NCI-H1436 treated with DMSO at 0.1 percent for 48 hours (cell line): ENCODE measurements around the gene TRIO.

Experiments used
- DNase-seq: peaks from one replicate; lab custom pipeline; 2025; lab: John Stamatoyannopoulos, UW

TRIO gene

DNA sequence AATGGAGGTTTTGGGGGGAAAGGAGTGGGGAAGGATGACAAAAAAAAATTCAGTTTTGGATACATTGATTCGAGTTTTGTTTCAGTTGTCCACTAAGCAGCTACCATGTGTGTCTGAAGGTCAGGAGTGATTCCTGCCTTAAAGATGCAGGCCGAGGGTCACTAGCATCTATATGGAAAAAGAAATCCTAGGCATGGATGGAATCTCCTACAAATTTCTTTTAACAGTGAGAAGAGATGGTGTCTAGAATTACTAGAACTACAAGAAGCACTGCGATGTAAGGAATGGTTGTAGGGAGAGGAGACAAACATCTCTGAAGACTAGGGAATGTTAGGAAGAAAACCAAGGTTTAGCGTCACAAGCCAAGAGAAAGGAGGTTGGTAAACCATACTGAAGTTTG lies 19.6 kb upstream of the TRIO start:
- DNase-seq = no peak

DNA sequence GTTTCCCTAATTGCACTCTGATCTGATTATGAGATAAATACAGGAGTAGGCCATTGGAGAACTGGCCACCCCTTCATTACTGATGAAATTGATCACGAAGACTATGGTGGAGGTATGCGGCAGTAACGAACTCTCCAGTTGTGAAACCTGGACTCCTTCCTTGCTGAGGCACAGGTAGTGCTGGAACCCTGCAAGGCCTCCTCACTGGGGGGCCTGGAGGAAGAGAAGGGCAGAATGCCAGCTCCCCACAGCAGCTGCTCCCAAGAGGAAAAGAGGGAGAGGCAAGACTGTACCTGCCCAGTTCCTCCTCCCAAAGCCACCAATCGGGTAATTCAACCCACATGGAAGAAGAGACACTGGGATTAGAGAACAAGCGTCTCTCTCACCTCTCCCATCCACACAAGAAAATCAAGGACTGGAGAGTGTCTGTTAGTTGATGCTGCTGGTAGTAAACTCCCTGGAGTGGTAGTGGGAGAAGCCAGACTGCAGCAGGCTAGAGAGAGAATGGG lies 19.1 kb upstream of the TRIO start:
- DNase-seq = no peak

- DNase-seq = no peak
Observed at GRCh38 chr5:14125262-14125661, 17.9 kb upstream of the TRIO start.

DNA sequence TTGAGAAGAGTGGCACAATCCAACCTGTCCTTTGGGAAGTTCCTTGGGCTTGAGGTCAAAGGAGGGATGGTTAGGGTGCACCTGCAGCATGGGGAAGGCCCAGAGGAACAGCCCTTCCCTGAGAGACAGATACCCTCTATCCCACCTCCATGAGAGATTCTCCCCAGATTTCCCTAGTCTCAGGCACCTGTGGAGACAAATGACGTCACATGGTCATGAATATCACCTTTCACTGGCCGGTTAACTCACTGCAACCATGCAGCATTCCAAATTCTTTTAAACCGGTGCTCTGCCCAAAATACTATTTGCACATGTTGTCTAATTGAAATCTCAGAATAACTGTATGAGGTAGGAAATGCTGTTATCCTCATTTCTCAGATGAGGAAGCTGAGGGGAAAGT lies 15.6 kb upstream of the TRIO start:
- DNase-seq = no peak

DNA sequence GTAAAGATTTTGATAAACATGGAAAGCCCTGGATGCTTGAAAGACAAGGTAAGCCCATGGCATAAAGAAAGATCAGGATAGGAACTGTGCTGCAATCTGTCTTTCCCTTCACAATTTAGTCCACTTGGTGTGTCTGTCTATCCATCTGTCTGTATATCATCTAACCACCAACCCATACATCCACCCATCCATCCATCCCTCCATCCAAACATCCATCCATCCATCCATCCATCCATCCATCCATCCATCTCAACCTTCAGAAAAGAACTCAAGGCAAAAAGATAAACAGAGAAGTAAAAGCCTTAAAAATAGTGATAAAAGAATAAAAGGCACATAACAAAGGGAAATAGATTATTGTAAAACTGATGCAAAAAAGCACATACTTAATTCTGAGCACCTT lies 15.1 kb upstream of the TRIO start:
- DNase-seq = no peak

DNA sequence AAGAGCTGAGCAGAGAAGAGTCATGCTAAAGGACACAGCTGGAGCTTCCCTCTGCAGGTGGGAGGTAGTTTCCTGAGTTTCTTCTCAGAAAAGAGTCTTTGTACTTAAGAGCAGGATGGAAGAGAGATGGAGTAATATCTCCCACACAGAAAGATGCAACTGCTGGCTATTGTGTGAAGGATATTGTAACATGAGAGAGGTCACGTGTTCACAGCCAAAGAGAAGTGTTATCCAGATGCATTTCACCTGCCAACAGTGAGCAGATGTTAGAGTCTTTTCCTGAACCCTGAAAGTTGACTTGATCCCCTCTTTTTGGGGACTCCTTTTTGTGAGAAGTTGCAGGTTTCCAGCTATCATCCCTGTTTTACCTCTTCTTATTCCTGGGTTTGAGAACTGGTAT lies 14.0 kb upstream of the TRIO start:
- no peak for DNase-seq

DNA sequence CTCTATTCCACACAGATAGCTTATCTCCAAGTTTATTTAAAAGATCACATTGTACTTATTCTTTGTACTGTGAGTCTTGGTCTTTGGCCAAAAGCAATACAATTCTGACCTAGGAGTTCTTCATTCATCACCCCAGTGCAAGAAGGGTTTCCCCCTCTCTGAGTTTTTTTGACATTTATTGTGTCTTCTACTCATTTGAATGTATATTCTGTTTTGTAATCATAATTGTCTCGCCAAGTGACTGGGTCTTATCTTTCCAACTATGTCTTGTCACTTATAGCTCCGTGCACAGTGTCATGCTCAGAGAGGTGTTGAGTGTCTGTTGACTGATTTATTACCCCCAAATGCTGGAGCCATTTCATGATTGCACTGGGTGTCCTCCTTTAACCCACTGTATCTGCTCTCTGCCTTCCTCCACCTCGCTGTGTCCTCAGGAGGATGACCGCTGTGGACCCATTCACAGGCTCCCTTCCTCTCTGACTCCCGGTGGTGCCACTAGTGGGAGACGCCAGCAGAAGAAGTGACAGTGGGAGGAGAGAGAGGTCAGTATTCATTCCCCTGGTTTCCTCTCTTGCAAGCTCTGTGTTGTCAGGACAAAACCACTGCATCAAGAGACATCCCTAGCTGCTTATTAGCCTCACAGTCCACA lies 11.2 kb upstream of the TRIO start:
- DNase-seq = no peak

- no peak for DNase-seq
Observed at GRCh38 chr5:14133394-14133793, 9.7 kb upstream of the TRIO start.

DNA sequence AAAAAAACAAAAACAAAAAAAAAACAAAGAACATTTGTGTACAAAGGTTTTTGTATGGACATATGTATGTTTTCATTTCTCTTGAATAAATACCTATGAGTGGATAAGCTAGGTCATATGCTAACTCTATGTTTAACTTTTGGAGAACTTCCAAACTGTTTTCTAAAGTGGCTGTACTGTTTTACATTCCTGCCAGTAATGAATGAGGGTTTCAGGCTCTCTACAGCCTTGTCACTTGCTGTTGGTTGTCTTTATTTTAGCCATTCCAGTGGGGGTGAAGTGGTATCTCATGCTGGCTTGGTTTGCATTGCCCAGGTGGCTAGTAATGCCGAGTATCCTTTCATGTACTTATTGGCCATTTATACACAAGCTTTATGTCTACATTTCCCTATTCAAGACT lies 9.1 kb upstream of the TRIO start:
- DNase-seq = no peak

- no peak for DNase-seq
Observed at GRCh38 chr5:14134771-14135170, 8.4 kb upstream of the TRIO start.

- no peak for DNase-seq
Observed at GRCh38 chr5:14135621-14136020, 7.5 kb upstream of the TRIO start.

DNA sequence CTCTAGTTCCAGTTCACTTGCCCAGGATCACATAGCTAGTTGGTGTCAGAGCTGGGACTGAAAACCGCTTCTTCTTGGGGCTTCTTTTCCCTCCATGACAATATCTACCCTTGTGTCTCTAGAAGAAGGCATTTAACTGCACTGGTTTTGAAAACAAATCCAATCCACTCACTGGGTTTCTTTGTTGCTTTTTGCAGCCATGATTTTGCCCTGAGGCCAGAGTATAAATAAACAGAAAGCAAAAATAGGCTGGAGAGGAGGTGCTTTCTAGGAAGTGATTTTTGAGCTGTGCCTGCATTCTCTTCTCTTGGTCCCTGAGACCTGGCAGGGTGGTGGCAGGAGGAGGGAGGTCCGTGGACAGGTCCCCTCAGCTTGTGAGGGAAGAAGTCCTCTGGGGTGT lies 6.9 kb upstream of the TRIO start:
- DNase-seq = no peak

DNA sequence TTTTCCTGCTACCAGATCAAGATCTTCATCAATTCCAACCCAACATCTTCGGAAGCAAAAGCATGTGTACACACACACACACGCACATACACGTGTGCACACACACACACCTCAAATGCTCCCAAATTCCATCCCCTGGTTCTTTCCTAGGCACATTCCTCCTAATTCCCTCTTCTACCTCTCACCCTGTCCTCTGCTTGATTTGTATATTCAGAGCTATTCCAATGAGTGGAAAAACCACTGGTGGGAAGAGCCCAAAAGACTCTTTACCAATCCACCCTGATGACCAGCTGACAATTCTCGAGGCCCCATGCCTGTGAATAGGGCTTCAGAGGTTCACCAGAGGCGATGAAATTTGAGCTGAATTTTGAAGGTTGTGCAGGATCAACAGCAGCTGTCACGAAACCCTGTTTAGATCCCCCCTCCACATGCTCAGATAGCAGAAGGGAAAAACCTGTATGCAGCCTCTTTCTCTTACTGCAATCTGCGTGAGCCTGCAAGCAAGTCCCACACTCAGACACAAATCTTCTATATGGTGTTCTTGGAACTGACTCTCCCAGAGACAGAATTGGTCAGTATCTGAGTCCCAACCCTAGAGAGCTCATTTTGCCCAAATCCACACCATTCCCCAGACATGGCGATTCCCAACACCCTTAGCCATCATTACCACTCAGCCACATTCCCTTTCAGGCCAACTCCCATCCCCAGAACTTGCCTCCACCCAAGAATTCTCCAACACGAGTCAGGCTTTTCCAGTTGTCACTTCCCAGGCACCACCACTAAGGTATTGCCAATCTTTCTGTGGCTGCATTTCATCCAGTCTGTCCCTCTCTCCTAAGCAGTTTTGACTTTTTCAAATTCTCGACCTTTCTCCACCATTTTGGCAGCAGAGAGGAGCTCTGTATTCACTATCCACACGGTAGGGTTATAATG lies 4.3 kb upstream of the TRIO start:
- DNase-seq = no peak

GRCh38 chr5:14141764-14142163 lies 1.4 kb upstream of the TRIO start:
- DNase-seq = no peak

DNA sequence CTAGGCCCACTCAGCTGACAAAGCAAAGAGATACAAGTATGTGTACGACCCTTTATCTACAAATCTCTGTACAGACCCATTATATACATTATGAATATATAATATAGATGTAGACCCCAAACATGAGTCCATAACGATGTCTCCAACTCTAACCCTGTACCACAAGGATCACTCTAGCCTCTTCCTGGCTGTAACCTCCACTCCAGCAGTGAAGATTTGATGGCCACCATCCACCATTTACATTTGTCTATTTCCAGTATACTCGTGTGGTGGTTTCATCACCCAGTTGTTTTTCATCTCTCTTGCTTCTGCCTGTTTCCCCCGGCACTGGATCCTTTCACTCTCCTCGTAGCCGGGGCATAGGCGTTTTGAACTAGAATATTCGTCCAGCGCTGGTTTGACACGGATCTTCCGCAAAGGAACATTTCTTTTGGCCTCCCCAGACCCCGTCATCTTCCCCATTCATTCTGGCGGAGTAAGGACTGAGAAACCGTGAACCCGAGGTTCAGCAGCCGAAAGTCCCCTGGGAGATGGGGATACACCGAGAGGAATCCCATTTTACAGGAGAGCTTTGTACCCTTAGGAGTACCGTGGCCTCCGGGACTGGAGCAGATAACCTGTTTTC lies 828 bp upstream of the TRIO start:
- DNase-seq = no peak

GRCh38 chr5:14143546-14143840 lies 351 bp downstream of the TRIO start:
- no peak for DNase-seq

GRCh38 chr5:14143841-14144585 lies 871 bp downstream of the TRIO start:
- DNase-seq = no peak

DNA sequence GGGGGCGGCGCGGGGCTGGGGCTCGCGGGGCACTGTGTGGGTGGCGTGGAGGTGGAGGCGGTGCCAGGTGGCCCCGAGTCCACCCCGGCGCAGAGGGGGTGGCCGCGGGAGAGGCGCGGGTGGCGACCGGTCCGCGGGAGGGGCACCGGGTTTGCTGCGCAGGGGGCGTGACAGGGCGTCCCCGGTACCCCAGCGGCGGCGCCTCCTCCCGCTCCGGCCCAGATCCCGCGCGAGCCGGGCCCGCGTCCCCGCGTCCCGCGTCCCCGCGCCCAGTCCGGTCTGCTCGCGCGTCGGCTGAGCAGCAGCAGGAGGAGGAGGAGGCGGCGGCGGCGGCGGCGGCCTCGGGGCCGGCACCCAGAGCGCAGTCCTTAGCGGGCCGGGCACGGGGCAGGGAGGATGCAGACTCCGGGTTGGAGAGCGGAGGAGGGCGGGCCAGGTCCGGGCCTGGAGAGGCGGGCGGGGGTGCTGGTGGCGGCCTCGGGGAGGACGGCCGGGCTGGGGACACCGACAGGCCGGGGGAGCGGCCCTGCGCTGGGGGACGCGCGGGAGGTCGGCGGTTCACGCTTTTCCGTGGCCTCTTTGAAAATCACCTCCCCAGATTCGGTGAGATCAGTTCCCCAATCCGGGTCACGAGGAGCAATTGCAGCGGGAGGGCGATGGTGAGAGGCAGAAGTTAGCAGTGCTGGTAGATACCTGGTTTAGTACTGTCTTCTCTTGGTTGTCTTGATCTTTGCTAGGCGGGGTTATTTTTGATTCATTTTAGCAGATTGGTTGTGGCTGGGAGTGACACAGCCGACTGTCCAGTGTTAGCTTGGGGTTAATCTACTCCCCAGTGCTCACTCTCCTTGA lies 1.7 kb downstream of the TRIO start:
- DNase-seq = no peak

DNA sequence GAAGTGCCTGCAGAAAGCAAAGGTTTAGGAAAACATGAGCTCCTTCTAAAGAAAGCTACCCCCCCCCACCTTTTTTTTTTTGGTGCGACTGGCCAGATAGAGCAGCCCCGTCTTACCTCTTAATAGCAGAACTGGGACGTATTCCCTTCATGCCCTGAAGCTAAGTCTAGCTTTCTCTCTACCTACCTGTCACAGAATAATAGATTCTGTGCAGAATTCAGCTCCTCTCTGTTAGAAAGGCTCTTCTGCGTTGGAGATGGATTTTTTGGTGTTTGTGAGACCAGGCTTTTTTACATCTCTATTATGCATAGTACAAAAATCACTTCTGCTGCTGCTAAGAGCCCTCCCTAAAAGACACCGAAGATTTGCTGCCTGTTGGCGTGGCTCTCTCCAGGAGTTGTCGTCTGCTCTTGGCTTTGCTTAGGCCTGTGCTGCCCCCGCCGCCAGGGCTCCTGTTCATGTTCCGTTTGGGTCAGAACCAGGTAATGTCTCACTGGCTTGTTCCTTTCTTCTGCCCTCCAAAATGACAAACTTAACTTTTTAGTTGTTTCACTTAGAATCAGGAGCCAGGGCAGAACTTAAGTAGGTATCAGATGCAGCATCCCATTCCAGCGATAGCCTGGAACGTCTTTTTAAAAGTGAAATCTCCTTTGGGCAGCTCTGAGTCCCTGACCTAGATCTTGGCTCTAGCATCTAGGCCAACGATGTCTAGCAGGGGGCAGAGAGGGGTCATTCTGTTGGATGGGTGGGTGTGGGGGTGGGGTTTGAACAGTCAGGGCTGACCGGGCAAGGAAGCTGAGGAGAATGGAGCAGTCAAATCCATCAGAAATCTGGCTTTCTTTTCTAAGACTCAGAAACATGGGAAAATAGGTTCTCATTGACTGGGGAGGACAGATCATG lies 2.5 kb downstream of the TRIO start:
- DNase-seq = no peak

- DNase-seq = no peak
Observed at GRCh38 chr5:14146725-14147124, 3.6 kb downstream of the TRIO start.
